ENCODE data around the gene CCIN.

DNA sequence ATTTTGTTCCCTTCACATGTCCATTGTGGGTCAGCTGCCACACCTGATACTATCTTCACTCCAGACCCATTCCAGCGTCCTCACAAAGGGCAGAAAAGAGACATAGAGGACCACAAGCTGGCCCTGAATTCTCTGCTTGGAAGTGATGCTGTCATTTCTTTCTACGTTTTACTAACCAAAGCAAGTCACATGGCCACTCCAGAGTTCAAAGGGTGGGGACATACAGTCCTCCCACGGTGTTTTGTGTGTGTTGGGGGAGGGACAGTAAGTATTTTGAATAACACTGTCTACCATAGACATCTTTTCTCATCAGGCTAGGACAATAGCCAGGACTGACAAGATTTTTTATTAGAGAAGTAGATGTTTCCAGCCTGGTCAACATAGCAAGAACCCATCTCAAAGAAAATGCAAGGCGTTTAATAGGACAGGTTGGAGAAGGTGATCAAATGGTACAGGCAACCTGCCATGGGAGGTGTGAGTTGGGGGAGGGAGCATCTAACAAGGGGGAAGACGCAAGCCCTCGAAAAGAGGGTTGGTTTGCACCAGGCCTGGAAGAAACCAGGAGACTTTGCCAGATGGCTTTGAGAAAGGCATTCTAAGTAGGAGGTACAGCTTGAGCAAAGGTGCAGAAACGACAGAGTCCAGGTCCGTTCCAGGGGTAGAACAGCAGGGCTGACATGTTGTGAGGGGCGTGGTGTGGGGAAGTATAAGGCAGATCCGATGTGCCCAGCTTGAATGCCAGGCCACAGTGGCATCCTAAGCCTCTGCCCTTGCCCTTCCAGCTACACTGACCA lies 43.9 kb upstream of the CCIN start:
- TF ChIP-seq, protein P1, sequence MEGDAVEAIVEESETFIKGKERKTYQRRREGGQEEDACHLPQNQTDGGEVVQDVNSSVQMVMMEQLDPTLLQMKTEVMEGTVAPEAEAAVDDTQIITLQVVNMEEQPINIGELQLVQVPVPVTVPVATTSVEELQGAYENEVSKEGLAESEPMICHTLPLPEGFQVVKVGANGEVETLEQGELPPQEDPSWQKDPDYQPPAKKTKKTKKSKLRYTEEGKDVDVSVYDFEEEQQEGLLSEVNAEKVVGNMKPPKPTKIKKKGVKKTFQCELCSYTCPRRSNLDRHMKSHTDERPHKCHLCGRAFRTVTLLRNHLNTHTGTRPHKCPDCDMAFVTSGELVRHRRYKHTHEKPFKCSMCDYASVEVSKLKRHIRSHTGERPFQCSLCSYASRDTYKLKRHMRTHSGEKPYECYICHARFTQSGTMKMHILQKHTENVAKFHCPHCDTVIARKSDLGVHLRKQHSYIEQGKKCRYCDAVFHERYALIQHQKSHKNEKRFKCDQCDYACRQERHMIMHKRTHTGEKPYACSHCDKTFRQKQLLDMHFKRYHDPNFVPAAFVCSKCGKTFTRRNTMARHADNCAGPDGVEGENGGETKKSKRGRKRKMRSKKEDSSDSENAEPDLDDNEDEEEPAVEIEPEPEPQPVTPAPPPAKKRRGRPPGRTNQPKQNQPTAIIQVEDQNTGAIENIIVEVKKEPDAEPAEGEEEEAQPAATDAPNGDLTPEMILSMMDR (IDR thresholded peaks at IDR 0.05), result no peak
- no peak for TF ChIP-seq ZFX (IDR thresholded peaks at IDR 0.05; ENCODE audit: borderline replicate concordance)

Data from 22Rv1 (cell line).